ENCODE results near the gene ZNF630. TPM values are rescaled to one million over a fixed set of nuclear protein-coding genes. Genes with fewer than 3 reads are reported as not detected.
A peak's percentile ranks its signal among the peaks of the same experiment; 100 is the strongest.

Gene ZNF630
- total and polyA plus RNA-seq, 10 of the 15 experiments (the other 5 are each of a cell fraction or from before 2014, with no cell fraction given), result 0.96 to 1.9 (median 1.2) TPM

- ATAC-seq (peak; percentile 94), DNase-seq (ENCODE audit: low read depth, low spot score) (no peak), FAIRE-seq (no peak)
- Histone ChIP-seq H4K20me1 (ENCODE audit: control insufficient read depth, insufficient read depth) (no peaks in the 10 kb centered on the region), H3K4me1 (ENCODE audit: control insufficient read depth, insufficient read depth, low read length) (no peaks in the 10 kb centered on the region), H3K4me2 (ENCODE audit: control insufficient read depth, insufficient read depth) (no peak overlapping the region), H3K36me3 (ENCODE audit: control insufficient read depth in 2 of 2, insufficient read depth in 2 of 2, low read length in 1 of 2) (no peaks in the 10 kb centered on the region), H3K9ac (ENCODE audit: control insufficient read depth, insufficient read depth, low read length) (no peak overlapping the region), H3K4me3 (no peak overlapping the region), H3K27ac (ENCODE audit: control insufficient read depth, insufficient read depth) (no peak overlapping the region), H3K9me3 (replicated peaks; ENCODE audit: control insufficient read depth, insufficient read depth, low read length) (no peaks in the 10 kb centered on the region), H3K27me3 (replicated peaks in 1 of 2; ENCODE audit: control insufficient read depth in 2 of 2, insufficient read depth in 2 of 2, low read length in 1 of 2) (no peaks in the 10 kb centered on the region), H2AFZ (ENCODE audit: control insufficient read depth, low read depth, low read length) (no peak overlapping the region), H3K79me2 (ENCODE audit: control insufficient read depth, insufficient read depth, low read length) (no peaks in the 10 kb centered on the region)
- in situ Hi-C loops (cut with MboI) (loop anchor here (10.0 kb wide), 1 partner anchor 412 kb away; no protein-coding TSS in a partner anchor), intact Hi-C loops (cut with micrococcal nuclease; ENCODE audit: unreplicated experiment) (loop anchor here (1.0 to 10.0 kb wide), 3 partner anchors 382 to 854 kb away; no protein-coding TSS in a partner anchor)
- RAD21 ChIA-PET (ENCODE audit: unreplicated experiment), result interaction anchor here (0.6 to 1.5 kb wide), 2 partner anchors 354 to 411 kb away, joined by 3 to 6 read pairs; no protein-coding TSS in a partner anchor
- SMC1A ChIA-PET (ENCODE audit: uncharacterized antibody, unreplicated experiment), result interaction anchor here (0.6 to 1.7 kb wide), 4 partner anchors 19 to 565 kb away, joined by 3 to 6 read pairs (median 3); no protein-coding TSS in a partner anchor
- no TSS peak for BruUV-seq (replicated peaks)
- no peak for TF ChIP-seq POLR2AphosphoS5 (IDR thresholded peaks at IDR 0.05; ENCODE audit: low read length)
- TF ChIP-seq CBFB (IDR thresholded peaks at IDR 0.05; ENCODE audit: low read depth), result no peak
- no peak for TF ChIP-seq NR2F1 (conservative IDR thresholded peaks at IDR 0.05)
- peak; percentile 52; the same call in 1 of the 2 replicates for TF ChIP-seq SMC3 (IDR thresholded peaks at IDR 0.05; ENCODE audit: borderline replicate concordance, low read length)
- TF ChIP-seq CTCF (IDR thresholded peaks at IDR 0.05 in 2 of 3, conservative IDR thresholded peaks at IDR 0.05 in 1 of 3; ENCODE audit: control insufficient read depth in 2 of 3, extremely low read depth in 1 of 3, insufficient read depth in 1 of 3, low read depth in 3 of 3, low read length in 3 of 3), result peak; percentile 55 to 63 (median 57)
- peak; percentile 76 for TF ChIP-seq RAD21 (IDR thresholded peaks at IDR 0.05; ENCODE audit: insufficient read depth, low read depth, low read length)
- no peak for TF ChIP-seq NFYA (IDR thresholded peaks at IDR 0.05; ENCODE audit: borderline replicate concordance, low read depth, low read length)
- TF ChIP-seq SP1 (IDR thresholded peaks at IDR 0.05; ENCODE audit: low read depth, low read length), result no peak
- TF ChIP-seq CBX5 (IDR thresholded peaks at IDR 0.05; ENCODE audit: low read depth), result no peak
- no peak for TF ChIP-seq TCF3 (IDR thresholded peaks at IDR 0.05; ENCODE audit: borderline replicate concordance, insufficient read depth, low read depth, low read length)
- peak in 1 of 2 experiments; percentile 13; a peak in 1 of 4 replicates for TF ChIP-seq SRF (IDR thresholded peaks at IDR 0.05; ENCODE audit: low read depth in 2 of 2, low read length in 2 of 2)
- TF ChIP-seq MTA2 (IDR thresholded peaks at IDR 0.05; ENCODE audit: low read depth), result no peak
- CTCF ChIA-PET, result interaction anchor here (0.5 to 2.8 kb wide), 14 partner anchors 10 to 862 kb away, joined by 3 to 17 read pairs (median 4); no protein-coding TSS in a partner anchor
- 3% methylated on average over 9 of the region's 9 CpGs for WGBS (ENCODE audit: insufficient coverage, insufficient replicate concordance, low lambda C conversion rate, missing lambda C conversion rate)
- POLR2A ChIA-PET, result no interaction called here
These were observed 11.8 kb upstream of the ZNF630 start for GRCh38 chrX:48083212-48083611.
